Smooth muscle cell (in vitro differentiated cells): ENCODE measurements around the gene ANKRD63. TPM values are rescaled to one million over a fixed set of nuclear protein-coding genes. Genes with fewer than 3 reads are reported as not detected.

Experiments used
- DNase-seq: peaks from one replicate; lab custom pipeline; 2025; ENCODE audit not compliant: unreplicated experiment; lab: John Stamatoyannopoulos, UW
- H2AFZ ChIP-seq: fragments of 200-600 bp; sonication (generic); 2 replicates; pipeline ENCODE4 v1.6.0; 2016; ENCODE audit warnings: antibody characterized with exemption, low read depth, mild to moderate bottlenecking
- H3F3A ChIP-seq: fragments of 200-600 bp; sonication (generic); 2 replicates; pipeline ENCODE4 v1.6.0; 2017; ENCODE audit warnings: antibody characterized with exemption, low read depth
- H3K27ac ChIP-seq: fragments of 200-600 bp; sonication (generic); 2 replicates; pipeline ENCODE4 v1.5.1; 2016; ENCODE audit warnings: low read depth, mild to moderate bottlenecking
- H3K27me3 ChIP-seq: fragments of 200-600 bp; sonication (generic); 2 replicates; pipeline ENCODE4 v1.6.1; 2016; ENCODE audit warnings: low read depth, mild to moderate bottlenecking
- H3K36me3 ChIP-seq: fragments of 200-600 bp; sonication (generic); 2 replicates; pipeline ENCODE4 v1.5.1; 2016; ENCODE audit warnings: low read depth
- H3K4me1 ChIP-seq: fragments of 200-600 bp; sonication (generic); 2 replicates; pipeline ENCODE4 v1.5.1; 2016; ENCODE audit warnings: low read depth
- H3K4me2 ChIP-seq: fragments of 200-600 bp; sonication (generic); 2 replicates; pipeline ENCODE4 v1.6.0; 2016; ENCODE audit warnings: mild to moderate bottlenecking
- H3K4me3 ChIP-seq: fragments of 200-600 bp; sonication (generic); 2 replicates; pipeline ENCODE4 v1.5.1; 2016; ENCODE audit warnings: mild to moderate bottlenecking
- H3K79me2 ChIP-seq: fragments of 200-600 bp; sonication (generic); 2 replicates; pipeline ENCODE4 v1.6.0; 2016; ENCODE audit warnings: low read depth, mild to moderate bottlenecking
- H3K9ac ChIP-seq: fragments of 200-600 bp; sonication (generic); 2 replicates; pipeline ENCODE4 v1.6.0; 2016; ENCODE audit warnings: low read depth
- H3K9me3 ChIP-seq: fragments of 200-600 bp; sonication (generic); replicated peaks from 2 replicates; pipeline ENCODE4 v1.5.1; 2016; ENCODE audit warnings: low read depth
- H4K20me1 ChIP-seq: fragments of 200-600 bp; sonication (generic); 2 replicates; pipeline ENCODE4 v1.6.0; 2016; ENCODE audit warnings: low read depth
- WGBS: methylation state at CpG from one replicate; pipeline ENCODE4 v1.1.7; 2016; ENCODE audit warnings: low lambda C conversion rate; 5-methylcytosine and 5-hydroxymethylcytosine counted together
- polyA plus RNA-seq: library from polyadenylated mRNA; unstranded; fragments of >200 nt; fragmentation: Nextera tagmentation; extraction: Ambion mirVana; gene quantifications from 2 replicates; pipeline ENCODE4 v1.2.1, GENCODE V29; 2016
- total RNA-seq: library from RNA; depleted of rRNA; stranded (reverse); fragments of >200 nt; gene quantifications from 2 replicates; pipeline ENCODE4 v1.2.3, GENCODE V29; 2014
- TF ChIP-seq, protein P1 (sequence below): fragments of 200-600 bp; sonication (generic); IDR thresholded peaks from 2 replicates; pipeline ENCODE4 v1.5.1; 2017; ENCODE audit warnings: borderline replicate concordance, mild to moderate bottlenecking, antibody characterized with exemption; ENCODE audit not compliant: insufficient read depth, poor library complexity, severe bottlenecking

ANKRD63 gene
- total and polyA plus RNA-seq, 2 experiments from 2014 or later = not detected

DNA sequence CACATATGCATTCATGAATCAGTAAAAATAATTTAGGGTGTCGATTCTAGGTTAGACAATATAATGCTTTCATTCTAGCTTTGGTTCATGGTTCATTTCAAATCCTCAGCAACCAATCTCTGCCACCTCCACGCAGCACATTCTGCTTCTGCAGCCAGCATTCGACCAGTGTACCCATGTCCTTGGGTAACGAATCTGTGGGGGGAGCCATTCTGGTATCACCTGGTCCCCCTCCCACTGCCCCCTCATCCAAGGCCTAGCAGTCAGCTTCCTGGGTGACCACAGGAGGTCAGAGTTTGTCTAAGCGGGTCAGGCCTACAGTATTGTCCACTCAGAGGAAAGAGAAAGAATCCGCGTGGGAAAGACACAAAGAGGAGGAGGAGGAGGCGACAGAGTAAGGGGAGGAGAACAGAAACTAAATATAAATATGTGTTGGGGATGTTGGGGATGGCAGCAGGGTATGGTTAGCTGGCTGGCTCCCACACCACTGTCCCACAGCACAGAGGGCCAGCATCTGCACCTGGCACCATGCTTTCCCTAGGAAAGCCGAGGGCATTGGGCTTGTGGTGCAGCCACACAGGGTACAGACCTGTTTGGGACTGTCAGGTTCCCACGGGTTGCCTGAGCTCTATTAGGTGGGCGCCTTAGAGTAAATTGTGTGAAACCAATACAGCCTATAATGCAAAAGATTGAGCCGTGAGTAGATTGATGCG, 31.9 kb downstream of the ANKRD63 start:
- no peak overlapping the region for H3K4me3 ChIP-seq
- WGBS = 88% methylated on average over 13 of the region's 13 CpGs

GRCh38 chr15:40250304-40250656, 32.6 kb downstream of the ANKRD63 start:
- H3F3A ChIP-seq = no peaks in the 10 kb centered on the region
- H3K9me3 ChIP-seq = no peaks in the 10 kb centered on the region
- peaks cover 7% of the 10 kb centered on the region for H3K4me1 ChIP-seq
- TF ChIP-seq, protein P1, sequence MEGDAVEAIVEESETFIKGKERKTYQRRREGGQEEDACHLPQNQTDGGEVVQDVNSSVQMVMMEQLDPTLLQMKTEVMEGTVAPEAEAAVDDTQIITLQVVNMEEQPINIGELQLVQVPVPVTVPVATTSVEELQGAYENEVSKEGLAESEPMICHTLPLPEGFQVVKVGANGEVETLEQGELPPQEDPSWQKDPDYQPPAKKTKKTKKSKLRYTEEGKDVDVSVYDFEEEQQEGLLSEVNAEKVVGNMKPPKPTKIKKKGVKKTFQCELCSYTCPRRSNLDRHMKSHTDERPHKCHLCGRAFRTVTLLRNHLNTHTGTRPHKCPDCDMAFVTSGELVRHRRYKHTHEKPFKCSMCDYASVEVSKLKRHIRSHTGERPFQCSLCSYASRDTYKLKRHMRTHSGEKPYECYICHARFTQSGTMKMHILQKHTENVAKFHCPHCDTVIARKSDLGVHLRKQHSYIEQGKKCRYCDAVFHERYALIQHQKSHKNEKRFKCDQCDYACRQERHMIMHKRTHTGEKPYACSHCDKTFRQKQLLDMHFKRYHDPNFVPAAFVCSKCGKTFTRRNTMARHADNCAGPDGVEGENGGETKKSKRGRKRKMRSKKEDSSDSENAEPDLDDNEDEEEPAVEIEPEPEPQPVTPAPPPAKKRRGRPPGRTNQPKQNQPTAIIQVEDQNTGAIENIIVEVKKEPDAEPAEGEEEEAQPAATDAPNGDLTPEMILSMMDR = no peak
- no peaks in the 10 kb centered on the region for H3K79me2 ChIP-seq
- H2AFZ ChIP-seq = no peak overlapping the region
- no peak overlapping the region for H3K4me2 ChIP-seq
- no peaks in the 10 kb centered on the region for H4K20me1 ChIP-seq
- H3K36me3 ChIP-seq = no peaks in the 10 kb centered on the region
- H3K9ac ChIP-seq = no peak overlapping the region
- H3K27me3 ChIP-seq = peaks cover 51% of the 10 kb centered on the region
- no peak overlapping the region for H3K27ac ChIP-seq
- H3K4me3 ChIP-seq = no peak overlapping the region
- DNase-seq = no peak
- WGBS = 95% methylated on average over 8 of the region's 8 CpGs

More for the DNA sequence above, 31.9 kb downstream of the ANKRD63 start:
- H3K4me1 ChIP-seq = peaks cover 7% of the 10 kb centered on the region
- no peak for DNase-seq
- H3K79me2 ChIP-seq = no peaks in the 10 kb centered on the region
- no peaks in the 10 kb centered on the region for H3F3A ChIP-seq
- no peaks in the 10 kb centered on the region for H3K9me3 ChIP-seq
- no peaks in the 10 kb centered on the region for H4K20me1 ChIP-seq
- H3K27ac ChIP-seq = no peak overlapping the region
- no peaks in the 10 kb centered on the region for H3K36me3 ChIP-seq
- no peak overlapping the region for H3K9ac ChIP-seq
- no peak overlapping the region for H3K4me2 ChIP-seq
- TF ChIP-seq, protein P1 = no peak
- peaks cover 52% of the 10 kb centered on the region for H3K27me3 ChIP-seq
- no peak overlapping the region for H2AFZ ChIP-seq

- no peaks in the 10 kb centered on the region for H3K36me3 ChIP-seq
- H4K20me1 ChIP-seq = no peaks in the 10 kb centered on the region
- peaks cover 7% of the 10 kb centered on the region for H3K4me1 ChIP-seq
- no peaks in the 10 kb centered on the region for H3K9me3 ChIP-seq
- H3K4me2 ChIP-seq = no peak overlapping the region
- TF ChIP-seq, protein P1 = no peak
- peaks cover 45% of the 10 kb centered on the region for H3K27me3 ChIP-seq
- H3K4me3 ChIP-seq = no peak overlapping the region
- H3K27ac ChIP-seq = no peak overlapping the region
- no peak for DNase-seq
- no peak overlapping the region for H3K9ac ChIP-seq
- WGBS = 59% methylated on average over 11 of the region's 11 CpGs
- no peak overlapping the region for H2AFZ ChIP-seq
- no peaks in the 10 kb centered on the region for H3K79me2 ChIP-seq
- H3F3A ChIP-seq = no peaks in the 10 kb centered on the region
Measured at GRCh38 chr15:40249477-40250303, 33.2 kb downstream of the ANKRD63 start.
